Panc1 (cell line): ENCODE results near the gene AKAP1.

Source experiments
- CTCF ChIP-seq: fragments of 450-650 bp; IDR thresholded peaks from 2 replicates; pipeline ENCODE4 v1.5.1; 2017; ENCODE audit warnings: mild to moderate bottlenecking
- POLR2AphosphoS5 ChIP-seq: IDR thresholded peaks from 2 replicates; pipeline ENCODE4 v1.6.1; 2012; ENCODE audit warnings: mild to moderate bottlenecking, low read depth, low read length, moderate library complexity
- REST ChIP-seq, 2 experiments: IDR thresholded peaks; 2 replicates each; pipeline ENCODE4 v1.6.1; 2011 to 2012; ENCODE audit warnings: low read depth in 2 of 2, control low read depth in 1 of 2, low read length in 1 of 2, mild to moderate bottlenecking in 1 of 2, moderate library complexity in 1 of 2; ENCODE audit not compliant: insufficient read depth in 1 of 2
- SIN3A ChIP-seq: IDR thresholded peaks from 2 replicates; pipeline ENCODE4 v1.6.1; 2012; ENCODE audit warnings: low read depth, mild to moderate bottlenecking, low read length, moderate library complexity, borderline replicate concordance; ENCODE audit not compliant: insufficient read depth
- TCF7L2 ChIP-seq: IDR thresholded peaks from 2 replicates; pipeline ENCODE4 v1.6.1; 2011; ENCODE audit warnings: mild to moderate bottlenecking, low read depth, low read length, inconsistent platforms

GRCh38 chr17:57077000-57077399 is 8.0 kb upstream of the AKAP1 start:
- no peak for TF ChIP-seq CTCF
- no peak for TF ChIP-seq POLR2AphosphoS5
- no peak for TF ChIP-seq REST (IDR thresholded peaks at IDR 0.05; ENCODE audit: insufficient read depth in 1 of 2, low read depth in 2 of 2, low read length in 1 of 2)
- TF ChIP-seq SIN3A, result no peak
- no peak for TF ChIP-seq TCF7L2
